ENCODE measurements around the gene TMEM87B. TPM values are rescaled to one million over a fixed set of nuclear protein-coding genes. Genes with fewer than 3 reads are reported as not detected.

TMEM87B gene
- total and polyA plus RNA-seq, 2 of the 4 experiments (the other 2 are of a cell fraction): 6.3 to 12.5 TPM

DNA sequence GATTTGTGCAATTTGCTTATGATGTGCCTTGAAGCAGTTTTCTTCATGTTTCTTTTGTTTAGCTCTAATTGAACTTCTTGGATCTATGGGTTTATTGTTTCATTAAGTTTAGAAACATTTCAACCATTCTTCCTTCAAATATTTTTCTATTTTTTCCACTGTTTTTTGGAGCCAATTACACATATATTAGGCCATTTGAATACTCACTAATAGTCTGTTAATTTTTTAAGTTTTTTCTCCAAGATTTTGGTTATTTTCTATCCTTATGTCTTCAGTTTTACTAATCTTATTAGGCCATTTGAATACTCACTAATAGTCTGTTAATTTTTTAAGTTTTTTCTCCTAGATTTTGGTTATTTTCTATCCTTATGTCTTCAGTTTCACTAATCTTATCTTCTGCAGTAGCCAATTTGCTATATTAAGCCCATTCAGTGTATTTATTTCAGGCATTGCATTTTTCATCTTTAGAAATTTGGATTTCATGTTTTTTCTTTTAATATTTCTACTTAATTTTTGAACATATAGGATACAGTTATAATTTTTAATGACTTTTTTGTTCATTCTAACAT is 9.5 kb upstream of the TMEM87B start:
- H3K9me1 ChIP-seq (ENCODE audit: insufficient read depth, low read length): no peaks in the 10 kb centered on the region
- ATAC-seq (ENCODE audit: low read depth) (no peak), DNase-seq (no peak)
- no peak overlapping the region for H3K56ac ChIP-seq (ENCODE audit: extremely low read depth, insufficient read depth, low read length)
- H4K91ac ChIP-seq (ENCODE audit: insufficient read depth, low read depth, low read length): no peak overlapping the region
- no peak overlapping the region for H3K4me2 ChIP-seq (ENCODE audit: low read depth, low read length)
- no TSS peak for BruUV-seq (replicated peaks)
- H2BK120ac ChIP-seq (ENCODE audit: low read depth, low read length): no peak overlapping the region
- no peak overlapping the region for H3K27ac ChIP-seq (ENCODE audit: insufficient read depth, low read length)
- H4K5ac ChIP-seq (ENCODE audit: low read depth, low read length): no peak overlapping the region
- H3K4me3 ChIP-seq (ENCODE audit: insufficient read depth, low read depth, low read length): no peak overlapping the region
- CTCF ChIA-PET: no interaction called here
- no peak for TF ChIP-seq RFX5 (IDR thresholded peaks at IDR 0.05; ENCODE audit: low read depth, low read length)
- no peak for TF ChIP-seq RAD21 (IDR thresholded peaks at IDR 0.05; ENCODE audit: low read length)
- no peak for TF ChIP-seq POLR2A (IDR thresholded peaks at IDR 0.05; ENCODE audit: low read depth, low read length)
- no peak for TF ChIP-seq CHD1 (IDR thresholded peaks at IDR 0.05; ENCODE audit: low read depth, low read length)
- TF ChIP-seq MXI1 (IDR thresholded peaks at IDR 0.05; ENCODE audit: borderline replicate concordance, low read depth, low read length): no peak
- TF ChIP-seq NFE2L2 (IDR thresholded peaks at IDR 0.05; ENCODE audit: low read depth, low read length): no peak
- no peak for TF ChIP-seq CEBPB (IDR thresholded peaks at IDR 0.05; ENCODE audit: low read depth, low read length)
- no peak for TF ChIP-seq MAFK (IDR thresholded peaks at IDR 0.05; ENCODE audit: low read depth, low read length)
- no peak for TF ChIP-seq SMC3 (IDR thresholded peaks at IDR 0.05; ENCODE audit: low read depth, low read length)
- TF ChIP-seq ELK1 (IDR thresholded peaks at IDR 0.05; ENCODE audit: borderline replicate concordance, low read depth, low read length): no peak
- no peak for TF ChIP-seq RCOR1 (IDR thresholded peaks at IDR 0.05; ENCODE audit: insufficient replicate concordance, low read length)
- TF ChIP-seq FOS (IDR thresholded peaks at IDR 0.05; ENCODE audit: low read depth, low read length): no peak
- TF ChIP-seq BHLHE40 (IDR thresholded peaks at IDR 0.05; ENCODE audit: low read depth, low read length): no peak
- TF ChIP-seq USF2 (IDR thresholded peaks at IDR 0.05; ENCODE audit: low read depth, low read length): no peak
- no peak for TF ChIP-seq MAZ (IDR thresholded peaks at IDR 0.05; ENCODE audit: borderline replicate concordance, low read depth, low read length)
- no peak for TF ChIP-seq CTCF (conservative IDR thresholded peaks at IDR 0.05; ENCODE audit: low read depth, low read length)
- no peak overlapping the region for H3K14ac ChIP-seq (replicated peaks; ENCODE audit: low read depth, low read length)
- H2BK20ac ChIP-seq (ENCODE audit: low read depth, low read length): no peak overlapping the region
- POLR2A ChIA-PET (ENCODE audit: unreplicated experiment): no interaction called here
- dilution Hi-C loops (cut with HindIII; ENCODE audit: low sequenced_read_pairs, unreplicated experiment) (no loop called here), in situ Hi-C loops (cut with MboI; ENCODE audit: low sequenced_read_pairs) (loop anchor here (5.0 kb wide), 1 partner anchor 153 kb away; no protein-coding TSS in a partner anchor), intact Hi-C loops (cut with micrococcal nuclease) (no loop called here)
- no peaks in the 10 kb centered on the region for H3K4me1 ChIP-seq (ENCODE audit: control insufficient read depth, insufficient read depth, low read length)
- H3K18ac ChIP-seq (ENCODE audit: low read depth, low read length): no peak overlapping the region
- no peaks in the 10 kb centered on the region for H3K79me1 ChIP-seq (ENCODE audit: low read depth in 1 of 2, low read length in 2 of 2)
- H2AK5ac ChIP-seq (ENCODE audit: low read depth, low read length): no peak overlapping the region
- no peaks in the 10 kb centered on the region for H4K20me1 ChIP-seq (ENCODE audit: insufficient read depth, low read length)
- H3K36me3 ChIP-seq (ENCODE audit: control insufficient read depth, insufficient read depth, low read length): no peaks in the 10 kb centered on the region
- H3K9ac ChIP-seq (ENCODE audit: low read depth, low read length): no peak overlapping the region
- H4K8ac ChIP-seq (ENCODE audit: low read depth in 2 of 2, low read length in 2 of 2): no peak overlapping the region
- no peak overlapping the region for H2AFZ ChIP-seq (replicated peaks; ENCODE audit: low read length, poor library complexity)
- no peak overlapping the region for H3K4ac ChIP-seq (ENCODE audit: low read depth, low read length)
- no peak overlapping the region for H2AK9ac ChIP-seq (replicated peaks; ENCODE audit: low read depth, low read length, poor library complexity)
- no peak overlapping the region for H2BK5ac ChIP-seq (ENCODE audit: low read depth, low read length, poor library complexity, severe bottlenecking)
- H3K27me3 ChIP-seq (ENCODE audit: control insufficient read depth, insufficient read depth, low read length): no peaks in the 10 kb centered on the region
- no peak overlapping the region for H3K23ac ChIP-seq (ENCODE audit: low read depth, low read length)
- H3K9me3 ChIP-seq (ENCODE audit: control insufficient read depth, insufficient read depth, low read length): peaks cover 14% of the 10 kb centered on the region
- H2BK15ac ChIP-seq (ENCODE audit: low read depth, low read length): no peak overlapping the region

All from IMR-90 (cell line).